Kidney epithelial cell (primary cell): ENCODE measurements around the gene CD99. TPM values are rescaled to one million over a fixed set of nuclear protein-coding genes. Genes with fewer than 3 reads are reported as not detected.

Source experiments
- DNase-seq: peaks from one replicate; pipeline ENCODE4 v3.0.0-alpha.2; 2010; ENCODE audit warnings: low read depth
- H3K27me3 ChIP-seq: 2 replicates; pipeline ENCODE4 v1.6.0; 2011; ENCODE audit warnings: low read length; ENCODE audit not compliant: control insufficient read depth, insufficient read depth
- H3K36me3 ChIP-seq: 2 replicates; pipeline ENCODE4 v1.5.1; 2011; ENCODE audit warnings: low read length; ENCODE audit not compliant: control insufficient read depth, insufficient read depth
- H3K4me3 ChIP-seq: 2 replicates; pipeline ENCODE4 v1.5.1; 2011; ENCODE audit warnings: low read depth, mild to moderate bottlenecking, control low read depth, low read length
- CTCF ChIP-seq: IDR thresholded peaks from 2 replicates; pipeline ENCODE4 v1.5.1; 2011; ENCODE audit warnings: mild to moderate bottlenecking, moderate library complexity, low read length, control low read depth, inconsistent platforms; ENCODE audit not compliant: insufficient read depth, poor library complexity, severe bottlenecking
- total RNA-seq: library from RNA; depleted of rRNA; stranded (reverse); fragments of >200 nt; gene quantifications from 2 replicates; pipeline ENCODE4 v1.2.3, GENCODE V29; 2015

Gene CD99
- total RNA-seq, 1 donor from 2014 or later, result 152 TPM

- no peak for TF ChIP-seq CTCF
- no peak for DNase-seq
Observed at GRCh38 chrX:2789569-2789968, 98.5 kb downstream of the CD99 start.

More at GRCh38 chrX:2789569-2789968, 98.5 kb downstream of the CD99 start:
- Histone ChIP-seq H3K36me3 (no peaks in the 10 kb centered on the region), H3K27me3 (no peaks in the 10 kb centered on the region), H3K4me3 (no peak overlapping the region)

Other genes starting within 250 kb of the CD99 start
- gene DHRSX, start 190.3 kb upstream of the CD99 start, total RNA-seq, result 31.2 and 41.9 TPM in 2 replicates
- gene ZBED1, start 190.3 kb upstream of the CD99 start, total RNA-seq, result 42.8 and 48.3 TPM in 2 replicates
- gene XG, start 60.7 kb downstream of the CD99 start, total RNA-seq, result 0.07 and 0.33 TPM in 2 replicates
- gene GYG2, start 137.6 kb downstream of the CD99 start, total RNA-seq, result 2.2 and 2.5 TPM in 2 replicates
- 25.8 and 30.9 TPM in 2 replicates for gene ARSD, start 238.0 kb downstream of the CD99 start, total RNA-seq